ENCODE data around the gene C2CD4A.

- TF ChIP-seq CTCF (conservative IDR thresholded peaks at IDR 0.05; ENCODE audit: low read length) = no peak
- TF ChIP-seq EZH2phosphoT487 (IDR thresholded peaks at IDR 0.05; ENCODE audit: borderline replicate concordance) = no peak
These were observed 16.7 kb downstream of the C2CD4A start for GRCh38 chr15:62083194-62084154.

All from Loucy (cell line).